Measurements from ENCODE around the gene KCTD10.

KCTD10 gene

DNA sequence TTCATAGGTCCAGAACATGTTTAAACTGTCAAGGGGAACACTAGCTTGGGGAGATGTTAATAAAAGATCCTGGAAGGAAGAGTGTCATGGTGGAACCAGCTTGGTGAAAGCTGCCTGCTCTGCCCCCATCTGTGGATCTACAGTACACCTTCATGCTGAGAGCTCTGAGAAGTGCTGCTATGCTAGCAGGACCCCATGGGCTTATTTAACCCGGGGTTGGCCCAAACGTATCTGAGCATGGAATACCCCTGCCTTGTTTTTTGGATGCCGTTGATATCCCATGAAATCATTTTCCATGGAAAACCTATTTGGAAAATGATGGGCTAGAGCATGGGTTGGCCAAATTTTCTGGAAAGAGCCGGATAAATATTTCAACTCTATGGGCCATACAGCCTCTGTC is 14.6 kb upstream of the KCTD10 start:
- Histone ChIP-seq H3K27me3 (ENCODE audit: insufficient read depth, low read length) (no peaks in the 10 kb centered on the region), H3K36me3 (ENCODE audit: insufficient read depth, low read length) (peaks cover 72% of the 10 kb centered on the region)

DNA sequence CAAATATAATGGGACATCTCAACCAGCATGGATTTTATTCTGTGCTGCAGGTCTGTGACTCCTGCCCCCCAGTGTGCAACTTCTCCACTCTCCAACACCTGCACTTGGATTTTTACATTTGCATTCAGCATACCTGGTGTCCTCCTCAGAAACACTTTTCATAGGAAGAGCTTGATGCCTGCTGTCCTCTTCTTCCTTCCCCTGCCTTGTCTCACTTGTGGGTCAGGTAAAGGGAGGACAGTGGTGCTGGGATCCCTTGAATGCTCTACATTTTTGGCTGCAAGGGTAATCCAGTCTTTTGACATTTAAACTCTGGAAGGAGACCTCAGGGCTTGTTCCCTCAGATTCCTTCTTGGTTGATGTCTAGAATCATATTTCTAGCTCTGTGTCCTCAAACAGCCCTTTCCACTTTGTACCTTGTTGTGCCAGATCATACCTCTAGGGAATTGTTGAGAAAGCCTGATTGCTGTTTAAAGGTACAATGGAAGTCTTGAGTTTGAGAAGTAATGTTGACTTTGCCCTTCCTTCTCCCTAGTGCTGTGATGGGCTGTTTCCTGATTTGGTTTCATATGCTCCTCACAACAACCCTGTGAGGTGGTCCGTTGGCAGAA is 13.0 kb upstream of the KCTD10 start:
- Histone ChIP-seq H3K4me1 (ENCODE audit: insufficient read depth, low read length) (no peaks in the 10 kb centered on the region), H2AFZ (ENCODE audit: low read depth, low read length) (no peak overlapping the region), H3K4me3 (ENCODE audit: low read length) (no peak overlapping the region), H3K27me3 (ENCODE audit: insufficient read depth, low read length) (no peaks in the 10 kb centered on the region), H3K9me3 (ENCODE audit: low read length) (no peaks in the 10 kb centered on the region), H3K36me3 (ENCODE audit: insufficient read depth, low read length) (peaks cover 80% of the 10 kb centered on the region)

More for the DNA sequence above, 14.6 kb upstream of the KCTD10 start:
- no peaks in the 10 kb centered on the region for H3K4me1 ChIP-seq (ENCODE audit: insufficient read depth, low read length)
- H3K9me3 ChIP-seq (ENCODE audit: low read length) = no peaks in the 10 kb centered on the region
- no peak overlapping the region for H2AFZ ChIP-seq (ENCODE audit: low read depth, low read length)
- H3K4me3 ChIP-seq (ENCODE audit: low read length) = no peak overlapping the region

DNA sequence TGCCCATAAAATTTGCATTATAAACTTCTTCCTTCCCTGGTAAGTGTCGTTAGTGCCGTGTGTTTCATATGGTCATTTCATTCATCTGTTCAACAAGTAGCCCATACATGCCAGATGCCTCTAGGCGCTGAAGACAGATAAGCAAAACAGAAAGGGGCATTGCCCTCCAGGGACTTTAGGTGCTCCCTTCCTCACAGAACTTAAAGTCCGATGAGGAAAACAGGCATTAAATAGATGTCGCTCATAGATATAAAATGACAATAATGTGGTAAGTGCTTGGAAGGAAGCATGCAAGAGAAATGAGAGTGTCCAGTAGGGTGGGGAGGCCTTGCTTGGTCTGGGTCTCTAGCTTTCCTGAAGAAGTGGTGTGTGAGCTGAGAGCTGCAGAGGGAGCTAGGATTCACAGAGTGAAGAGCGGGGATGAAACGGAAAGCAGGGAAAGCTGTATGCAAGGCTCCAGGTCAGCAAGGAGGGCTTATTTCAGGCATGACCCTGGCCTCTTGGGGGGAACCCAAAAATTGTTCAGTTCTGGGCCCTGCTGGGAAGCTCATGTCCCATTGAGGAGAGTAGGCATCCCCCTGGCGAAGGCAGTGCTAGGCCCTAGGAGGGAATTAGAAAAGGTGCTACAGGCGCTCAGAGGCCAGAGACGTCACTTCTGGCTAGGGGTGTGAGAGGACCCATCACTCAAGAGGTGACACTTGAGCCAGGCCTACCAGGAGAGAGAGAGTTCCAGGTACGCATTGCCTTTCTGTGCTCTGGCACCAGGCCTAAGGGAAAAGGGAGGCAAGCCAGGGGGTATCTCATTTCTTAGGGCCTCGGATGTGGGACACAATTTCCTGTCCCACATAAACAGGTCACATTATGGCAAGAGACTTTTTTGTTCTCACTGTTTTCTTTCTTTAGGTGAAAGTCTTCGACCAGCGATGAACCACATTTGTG is 12.2 kb upstream of the KCTD10 start:
- no peak overlapping the region for H3K4me3 ChIP-seq (ENCODE audit: low read length)
- no peak overlapping the region for H2AFZ ChIP-seq (ENCODE audit: low read depth, low read length)
- H3K36me3 ChIP-seq (ENCODE audit: insufficient read depth, low read length) = peaks cover 78% of the 10 kb centered on the region
- H3K4me1 ChIP-seq (ENCODE audit: insufficient read depth, low read length) = no peaks in the 10 kb centered on the region
- H3K27me3 ChIP-seq (ENCODE audit: insufficient read depth, low read length) = no peaks in the 10 kb centered on the region
- no peaks in the 10 kb centered on the region for H3K9me3 ChIP-seq (ENCODE audit: low read length)

DNA sequence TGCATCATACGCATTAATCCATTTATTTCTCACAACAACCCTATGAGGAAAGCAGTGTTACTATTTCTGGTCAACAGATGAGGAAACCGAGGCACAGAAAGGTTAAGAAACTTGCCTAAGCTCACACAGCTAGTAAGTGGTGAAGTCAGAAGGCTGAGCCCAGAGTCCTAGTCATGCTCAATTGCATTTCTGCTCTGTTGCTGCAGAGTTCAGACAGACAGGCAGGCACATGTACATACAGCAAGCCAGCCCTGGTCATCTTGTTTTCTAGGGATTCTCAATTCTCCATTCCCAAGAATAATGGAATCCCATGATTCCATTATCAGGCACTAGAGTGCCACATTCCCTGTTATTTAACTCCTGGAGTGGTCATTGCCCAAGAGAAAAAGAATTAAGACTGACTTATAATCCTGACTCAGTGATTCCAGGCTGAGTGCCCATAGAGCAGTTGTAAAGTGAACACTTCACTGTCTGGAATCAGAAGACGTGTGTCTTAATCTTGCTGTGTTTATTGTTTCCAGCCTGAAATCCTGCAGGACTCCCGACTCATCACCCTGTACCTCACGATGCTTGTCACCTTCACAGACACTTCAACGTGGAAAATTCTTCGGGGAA is 11.1 kb upstream of the KCTD10 start:
- Histone ChIP-seq H3K27me3 (ENCODE audit: insufficient read depth, low read length) (no peaks in the 10 kb centered on the region), H2AFZ (ENCODE audit: low read depth, low read length) (no peak overlapping the region), H3K9me3 (ENCODE audit: low read length) (no peaks in the 10 kb centered on the region), H3K36me3 (ENCODE audit: insufficient read depth, low read length) (peaks cover 85% of the 10 kb centered on the region), H3K4me3 (ENCODE audit: low read length) (no peak overlapping the region), H3K4me1 (ENCODE audit: insufficient read depth, low read length) (no peaks in the 10 kb centered on the region)

DNA sequence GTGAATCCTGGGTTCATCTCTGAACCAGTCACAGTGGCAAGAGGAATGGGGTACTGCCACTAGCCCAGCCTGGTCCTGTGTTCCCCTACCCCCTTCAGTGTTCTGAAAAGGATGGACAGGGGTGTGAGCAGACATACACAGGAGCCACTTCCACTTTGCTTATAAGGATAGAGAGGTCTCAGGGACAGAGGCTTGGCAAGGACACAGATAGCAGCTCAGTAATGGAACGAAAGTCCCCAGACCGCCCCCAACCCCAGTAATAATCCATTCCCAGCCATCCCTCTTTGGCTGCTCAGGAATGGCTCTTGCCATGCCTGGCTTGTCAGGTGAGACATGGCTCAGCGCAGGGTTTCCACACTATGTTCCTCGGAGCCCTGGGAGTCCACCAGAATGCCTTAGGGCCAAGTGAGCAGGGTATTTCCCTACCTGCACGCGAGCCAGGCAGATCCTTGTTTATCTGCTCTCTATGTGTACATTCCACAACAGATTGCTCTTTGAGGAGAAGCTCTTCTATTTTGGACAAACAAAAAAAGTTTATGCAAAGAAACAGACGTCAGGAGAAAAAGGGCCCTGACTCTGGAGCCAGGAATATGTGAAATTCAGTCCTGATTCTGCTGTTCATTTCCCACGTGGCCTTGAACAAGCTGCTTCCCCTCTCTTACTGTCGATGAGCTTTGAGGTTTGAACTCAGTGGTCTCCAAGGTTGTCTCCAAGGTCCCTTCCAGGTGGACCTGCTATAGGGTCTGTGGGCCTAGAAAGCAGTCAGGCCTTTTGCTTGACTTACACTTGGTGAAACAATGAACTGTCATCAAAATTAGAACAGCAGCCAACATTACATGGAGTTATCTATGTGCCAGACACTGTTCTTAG is 10.3 kb upstream of the KCTD10 start:
- Histone ChIP-seq H2AFZ (ENCODE audit: low read depth, low read length) (no peak overlapping the region), H3K4me1 (ENCODE audit: insufficient read depth, low read length) (no peaks in the 10 kb centered on the region), H3K27me3 (ENCODE audit: insufficient read depth, low read length) (no peaks in the 10 kb centered on the region), H3K9me3 (ENCODE audit: low read length) (no peaks in the 10 kb centered on the region), H3K4me3 (ENCODE audit: low read length) (no peak overlapping the region), H3K36me3 (ENCODE audit: insufficient read depth, low read length) (peaks cover 82% of the 10 kb centered on the region)

DNA sequence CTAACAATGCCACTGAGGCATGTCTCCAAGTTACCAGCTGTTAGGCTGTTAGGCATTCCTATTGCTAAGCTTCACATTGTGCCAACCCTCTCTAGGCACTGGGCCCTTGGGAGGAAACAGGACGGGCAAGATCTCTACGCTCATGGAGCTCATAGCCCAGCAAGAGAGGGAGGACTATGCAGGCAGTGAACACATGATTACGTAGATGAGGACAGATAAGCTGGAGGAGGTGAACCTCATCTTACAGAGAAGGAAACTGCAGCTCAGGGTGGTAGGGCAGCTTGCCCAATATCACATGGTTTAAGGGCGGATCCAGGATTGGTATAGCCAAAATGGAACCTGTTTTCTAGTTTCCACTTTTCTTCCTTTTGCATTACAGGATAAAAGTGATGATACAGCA is 8.1 kb upstream of the KCTD10 start:
- Histone ChIP-seq H2AFZ (ENCODE audit: low read depth, low read length) (no peak overlapping the region), H3K36me3 (ENCODE audit: insufficient read depth, low read length) (peaks cover 64% of the 10 kb centered on the region), H3K4me1 (ENCODE audit: insufficient read depth, low read length) (no peaks in the 10 kb centered on the region), H3K27me3 (ENCODE audit: insufficient read depth, low read length) (no peaks in the 10 kb centered on the region), H3K9me3 (ENCODE audit: low read length) (no peaks in the 10 kb centered on the region), H3K4me3 (ENCODE audit: low read length) (no peak overlapping the region)

DNA sequence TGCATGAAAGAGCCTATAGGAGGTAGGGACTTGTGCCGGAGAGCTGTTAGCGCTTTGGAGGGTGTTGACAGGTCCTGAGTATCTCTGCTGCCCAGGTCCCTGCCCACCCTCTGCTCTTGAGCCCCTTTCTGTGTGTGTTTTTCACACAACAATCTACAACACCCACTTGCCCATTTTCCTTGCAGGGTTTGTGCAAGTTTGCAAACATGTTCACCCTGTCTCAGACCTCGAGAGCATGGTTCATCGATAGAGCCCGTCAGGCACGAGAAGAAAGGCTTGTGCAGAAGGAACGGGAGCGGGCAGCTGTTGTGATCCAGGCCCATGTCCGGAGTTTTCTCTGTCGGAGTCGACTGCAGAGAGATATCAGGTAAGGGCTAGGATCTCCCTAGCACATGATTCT is 6.2 kb upstream of the KCTD10 start:
- Histone ChIP-seq H3K27me3 (ENCODE audit: insufficient read depth, low read length) (no peaks in the 10 kb centered on the region), H3K4me3 (ENCODE audit: low read length) (no peak overlapping the region), H3K4me1 (ENCODE audit: insufficient read depth, low read length) (peaks cover 3% of the 10 kb centered on the region), H3K36me3 (ENCODE audit: insufficient read depth, low read length) (peaks cover 46% of the 10 kb centered on the region), H3K9me3 (ENCODE audit: low read length) (no peaks in the 10 kb centered on the region), H2AFZ (ENCODE audit: low read depth, low read length) (no peak overlapping the region)

DNA sequence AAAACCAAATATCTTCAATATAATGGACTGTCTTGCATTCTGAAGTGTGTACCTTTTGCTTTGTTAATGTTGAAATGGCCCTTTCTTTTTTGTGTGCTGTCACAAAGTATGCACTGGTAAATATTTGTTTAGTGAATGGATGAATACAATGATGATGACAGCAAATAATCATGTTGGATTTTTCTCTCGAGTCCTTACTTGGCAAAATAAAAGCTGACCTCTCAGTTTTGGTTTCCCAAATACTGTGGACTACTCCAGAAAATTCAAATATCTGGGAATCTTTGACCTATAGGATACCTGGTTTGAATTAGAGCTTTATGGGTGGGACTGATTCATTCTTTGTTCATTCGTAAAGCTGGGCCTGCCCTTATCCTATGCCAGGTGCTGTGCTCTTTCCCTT is 5.8 kb upstream of the KCTD10 start:
- H3K4me3 ChIP-seq (ENCODE audit: low read length) = no peak overlapping the region
- no peak overlapping the region for H2AFZ ChIP-seq (ENCODE audit: low read depth, low read length)
- H3K9me3 ChIP-seq (ENCODE audit: low read length) = no peaks in the 10 kb centered on the region
- H3K27me3 ChIP-seq (ENCODE audit: insufficient read depth, low read length) = no peaks in the 10 kb centered on the region
- H3K4me1 ChIP-seq (ENCODE audit: insufficient read depth, low read length) = peaks cover 8% of the 10 kb centered on the region
- peaks cover 42% of the 10 kb centered on the region for H3K36me3 ChIP-seq (ENCODE audit: insufficient read depth, low read length)

DNA sequence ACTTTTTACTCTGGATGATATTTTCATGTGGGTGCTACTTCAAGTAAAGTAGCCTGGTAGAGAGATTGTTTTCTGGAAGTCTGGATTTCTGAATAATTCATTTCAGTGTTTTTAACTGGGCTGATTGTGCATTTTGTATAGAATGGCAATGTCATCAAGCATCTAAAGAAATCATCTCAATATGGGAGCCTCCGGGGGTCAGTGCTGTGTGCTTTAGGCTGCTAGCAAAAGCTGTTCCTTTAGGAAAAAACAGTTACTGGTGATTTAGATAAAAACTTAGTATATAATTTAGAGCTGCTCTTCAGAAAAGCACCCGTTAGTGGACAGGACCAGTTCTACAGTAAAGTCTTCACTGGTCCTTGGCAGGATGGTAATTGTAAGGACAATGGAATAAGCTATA is 5.4 kb upstream of the KCTD10 start:
- Histone ChIP-seq H3K36me3 (ENCODE audit: insufficient read depth, low read length) (peaks cover 38% of the 10 kb centered on the region), H3K4me1 (ENCODE audit: insufficient read depth, low read length) (peaks cover 8% of the 10 kb centered on the region), H3K9me3 (ENCODE audit: low read length) (no peaks in the 10 kb centered on the region), H3K4me3 (ENCODE audit: low read length) (no peak overlapping the region), H3K27me3 (ENCODE audit: insufficient read depth, low read length) (no peaks in the 10 kb centered on the region), H2AFZ (ENCODE audit: low read depth, low read length) (no peak overlapping the region)

DNA sequence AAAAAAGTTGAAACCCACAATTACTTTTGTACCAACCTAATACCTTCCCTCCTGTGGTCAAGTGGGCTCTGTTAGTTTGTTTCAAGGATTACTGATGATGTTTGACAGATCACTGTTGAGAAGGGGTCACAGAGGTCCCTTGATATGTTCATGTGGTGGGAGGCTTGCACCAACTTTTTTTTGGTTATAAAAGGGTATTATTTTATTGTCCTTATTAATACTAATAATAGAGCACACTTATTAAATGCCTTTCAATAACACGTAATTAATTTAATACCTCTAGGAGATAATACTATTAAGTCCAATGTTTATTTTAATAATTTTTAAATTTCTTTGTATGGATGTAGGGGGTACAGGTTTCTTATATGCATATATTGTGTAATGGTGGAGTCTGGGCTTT is 4.8 kb upstream of the KCTD10 start:
- Histone ChIP-seq H3K4me3 (ENCODE audit: low read length) (no peak overlapping the region), H3K9me3 (ENCODE audit: low read length) (no peaks in the 10 kb centered on the region), H3K4me1 (ENCODE audit: insufficient read depth, low read length) (peaks cover 8% of the 10 kb centered on the region), H3K27me3 (ENCODE audit: insufficient read depth, low read length) (no peaks in the 10 kb centered on the region), H2AFZ (ENCODE audit: low read depth, low read length) (no peak overlapping the region), H3K36me3 (ENCODE audit: insufficient read depth, low read length) (peaks cover 32% of the 10 kb centered on the region)

DNA sequence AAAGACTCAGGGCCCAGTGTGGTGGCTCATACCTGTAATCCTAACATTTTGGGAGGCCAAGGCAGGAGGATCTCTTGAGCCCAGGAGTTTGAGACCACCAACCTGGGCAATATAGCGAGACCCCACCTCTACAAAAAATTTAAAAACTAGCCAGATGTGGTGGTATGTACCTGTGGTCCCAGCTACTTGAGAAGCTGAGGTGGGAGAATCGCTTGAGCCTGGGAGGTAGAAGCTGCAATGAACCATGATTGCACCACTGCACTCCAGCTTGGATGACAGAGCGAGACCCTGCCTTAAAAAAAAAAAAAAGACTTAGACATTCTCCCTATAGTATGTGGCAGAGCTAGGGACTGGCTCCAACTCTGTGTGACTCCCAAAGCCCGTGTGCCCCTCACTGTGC is 3.3 kb upstream of the KCTD10 start:
- peaks cover 17% of the 10 kb centered on the region for H3K36me3 ChIP-seq (ENCODE audit: insufficient read depth, low read length)
- peaks cover 22% of the 10 kb centered on the region for H3K4me1 ChIP-seq (ENCODE audit: insufficient read depth, low read length)
- no peak overlapping the region for H2AFZ ChIP-seq (ENCODE audit: low read depth, low read length)
- H3K9me3 ChIP-seq (ENCODE audit: low read length) = no peaks in the 10 kb centered on the region
- no peak overlapping the region for H3K4me3 ChIP-seq (ENCODE audit: low read length)
- no peaks in the 10 kb centered on the region for H3K27me3 ChIP-seq (ENCODE audit: insufficient read depth, low read length)

DNA sequence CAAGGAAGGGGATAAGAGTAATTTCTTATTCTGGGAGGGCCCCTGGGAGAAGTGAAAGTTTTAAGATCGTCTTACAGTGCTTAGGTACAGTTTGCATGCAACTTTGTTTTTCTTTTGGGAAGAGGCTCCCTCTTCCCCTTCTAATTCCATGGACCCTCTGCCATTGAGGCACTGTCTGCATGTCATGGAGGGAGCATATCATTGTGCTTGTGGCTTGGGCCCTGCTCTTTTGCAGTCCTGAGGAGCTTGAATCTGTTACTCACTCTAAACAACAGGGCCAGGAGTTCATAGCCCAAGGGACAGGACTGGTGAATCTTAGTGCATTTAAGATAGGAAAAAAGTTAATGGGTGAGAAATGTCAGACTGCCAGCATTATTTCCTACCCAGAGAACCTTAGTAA is 2.7 kb upstream of the KCTD10 start:
- peaks cover 11% of the 10 kb centered on the region for H3K36me3 ChIP-seq (ENCODE audit: insufficient read depth, low read length)
- H3K4me3 ChIP-seq (ENCODE audit: low read length) = no peak overlapping the region
- no peaks in the 10 kb centered on the region for H3K9me3 ChIP-seq (ENCODE audit: low read length)
- no peaks in the 10 kb centered on the region for H3K27me3 ChIP-seq (ENCODE audit: insufficient read depth, low read length)
- peaks cover 24% of the 10 kb centered on the region for H3K4me1 ChIP-seq (ENCODE audit: insufficient read depth, low read length)
- no peak overlapping the region for H2AFZ ChIP-seq (ENCODE audit: low read depth, low read length)

DNA sequence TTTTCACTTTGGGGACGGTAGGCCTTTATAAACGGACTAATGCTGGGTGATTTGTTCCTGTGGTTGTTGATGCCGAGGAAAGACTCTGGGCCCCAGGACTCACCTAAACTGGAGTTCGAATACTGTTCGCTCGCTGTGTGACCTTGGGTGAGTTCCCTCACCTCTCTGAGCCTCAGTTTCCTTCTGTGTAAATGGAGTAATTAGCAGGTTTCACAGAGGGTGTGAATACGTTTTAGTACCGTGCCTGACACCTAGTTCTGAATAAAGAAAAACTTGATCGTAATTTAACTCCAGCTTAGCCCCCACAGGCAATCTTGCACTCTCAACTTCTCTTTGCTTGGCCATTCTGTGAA is 839 bp upstream of the KCTD10 start:
- no peaks in the 10 kb centered on the region for H3K27me3 ChIP-seq (ENCODE audit: insufficient read depth, low read length)
- peaks cover 24% of the 10 kb centered on the region for H3K4me1 ChIP-seq (ENCODE audit: insufficient read depth, low read length)
- H2AFZ ChIP-seq (ENCODE audit: low read depth, low read length) = peak overlapping the region; percentile 66
- H3K4me3 ChIP-seq (ENCODE audit: low read length) = peak overlapping the region; percentile 99
- H3K9me3 ChIP-seq (ENCODE audit: low read length) = no peaks in the 10 kb centered on the region
- H3K36me3 ChIP-seq (ENCODE audit: insufficient read depth, low read length) = peaks cover 3% of the 10 kb centered on the region

All from neuron (in vitro differentiated cells).